Measurements from ENCODE around the gene SECTM1. TPM values are rescaled to one million over a fixed set of nuclear protein-coding genes. Genes with fewer than 3 reads are reported as not detected.

Gene SECTM1
- 0.16 and 1.3 TPM in 2 replicates for total RNA-seq (2014; rRNA removed; shearing (Covaris generic))
- polyA plus RNA-seq (2016; fragmentation: Nextera tagmentation; extraction: Ambion mirVana), result 0.21 TPM in 1 of 2 replicates, not detected in the other
- long read RNA-seq, result 0 reads

DNA sequence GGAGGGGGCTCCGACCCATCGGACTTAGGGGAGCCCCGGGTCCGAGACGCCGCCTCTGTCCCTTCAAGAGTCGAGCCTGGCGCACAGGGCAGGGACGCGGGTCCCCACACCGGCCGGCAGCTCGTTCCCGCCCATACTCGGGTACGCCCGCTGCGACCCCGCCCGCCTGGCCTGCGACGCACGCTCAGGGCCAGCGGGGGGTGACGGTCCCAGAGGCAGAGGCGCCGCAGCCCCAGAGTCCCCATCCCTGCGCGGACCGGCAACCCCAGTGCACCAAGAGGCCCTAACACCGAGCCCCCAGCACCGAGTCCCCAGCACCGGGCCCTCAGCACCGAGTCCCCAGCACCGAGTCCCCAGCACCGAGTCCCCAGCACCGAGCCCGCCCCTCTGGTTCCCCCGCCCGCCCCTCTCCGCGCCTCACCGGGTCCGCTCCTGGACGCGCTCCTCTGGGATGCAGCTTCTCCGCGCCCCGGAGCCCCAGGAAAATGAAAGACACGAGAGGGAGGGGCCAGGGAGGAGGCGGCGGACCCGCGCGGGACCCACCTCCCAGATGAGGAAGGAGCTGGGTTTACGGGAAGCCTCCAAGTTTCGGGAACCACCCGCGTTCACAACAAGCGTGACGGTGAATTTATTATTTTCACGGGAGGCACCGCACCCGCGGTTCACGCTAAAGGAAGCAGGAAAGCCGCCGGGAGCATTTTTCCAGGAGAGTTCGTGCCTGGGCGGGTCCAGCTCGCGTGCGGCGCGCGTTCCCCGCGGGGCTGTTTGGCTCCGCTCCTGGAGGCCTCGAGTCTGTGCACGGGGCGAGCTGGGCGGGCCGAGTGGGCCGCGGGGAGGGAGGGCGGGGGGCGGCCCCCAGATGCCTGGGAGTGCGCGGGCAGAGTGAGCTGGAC is at the start of gene SECTM1:
Gene SECTM1 (minus strand): TSS at position 488 of the 893 bp plus-strand sequence. CDS start 6,526 bp downstream, outside the sequence.
- Histone ChIP-seq H2AFZ (peak within 1 kb of the TSS; percentile 84; the same call in 1 of the 2 replicates), H3K4me3 (peak within 1 kb of the TSS; percentile 60), H4K20me1 (replicated peaks; ENCODE audit: insufficient read depth) (0 out of 2 replicates have a peak, but pooled peaks cover 5% of the 10 kb centered on the region), H3F3A (replicated peaks; ENCODE audit: low read depth) (no peaks in the 10 kb centered on the region), H3K4me1 (ENCODE audit: insufficient read depth) (peaks cover 7% of the 10 kb centered on the region), H3K79me2 (replicated peaks; ENCODE audit: insufficient read depth) (no peaks in the 10 kb centered on the region), H3K4me2 (peak within 1 kb of the TSS; percentile 83), H3K27me3 (ENCODE audit: insufficient read depth) (peaks cover 62% of the 10 kb centered on the region), H3K9me2 (ENCODE audit: insufficient read depth) (no peaks in the 10 kb centered on the region), H3K27ac (ENCODE audit: low read depth) (no peak within 1 kb of the TSS), H3K36me3 (ENCODE audit: insufficient read depth) (no peaks in the 10 kb centered on the region)
- no peaks in the 10 kb centered on the region for H3K9me3 Mint-ChIP-seq
- peaks cover 63% of the 10 kb centered on the region for H3K27me3 Mint-ChIP-seq (ENCODE audit: insufficient read depth, low read depth, poor library complexity)
- peak; percentile 44 for ATAC-seq
- no peak for TF ChIP-seq ZNF331 (CRISPR knock-in tag; IDR thresholded peaks at IDR 0.05; ENCODE audit: low read depth)
- TF ChIP-seq EZH2 (IDR thresholded peaks at IDR 0.05; ENCODE audit: low read depth, unreplicated experiment), result peak; percentile 64
- no peaks in the 10 kb centered on the region; the same call in 2 of the 3 replicates for H3K36me3 Mint-ChIP-seq (ENCODE audit: low read depth)
- DNase-seq (ENCODE audit: low spot score), result peak; percentile 71
- H3K27ac Mint-ChIP-seq, result no peak within 1 kb of the TSS
- peaks cover 20% of the 10 kb centered on the region for H3K4me1 Mint-ChIP-seq
- H3K4me3 Mint-ChIP-seq, result peak within 1 kb of the TSS; percentile 58

DNA sequence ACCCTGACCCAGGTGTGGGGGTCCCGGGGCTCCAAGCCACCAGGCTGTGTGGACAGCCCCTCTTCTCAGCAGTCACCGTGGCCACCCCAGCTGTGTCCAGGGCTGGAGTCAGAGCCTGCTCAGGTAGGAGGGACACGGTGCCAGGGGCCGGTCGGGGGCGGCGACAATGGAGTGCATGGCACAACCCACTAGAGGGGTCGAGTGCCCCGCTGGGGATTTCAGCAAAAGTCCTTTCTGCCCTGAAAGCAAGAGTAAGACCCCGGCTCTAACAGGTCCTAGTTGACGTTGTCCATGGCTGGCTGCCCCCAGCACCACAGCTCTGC is 49.3 kb upstream of the SECTM1 start:
- H3K27ac ChIP-seq (ENCODE audit: low read depth), result no peak overlapping the region
- no peak for ATAC-seq
- H3K4me3 ChIP-seq, result no peak overlapping the region
- no peak overlapping the region for H3K27ac Mint-ChIP-seq
- H3K4me3 Mint-ChIP-seq, result no peak overlapping the region
- H3K79me2 ChIP-seq (replicated peaks; ENCODE audit: insufficient read depth), result no peaks in the 10 kb centered on the region
- H3F3A ChIP-seq (replicated peaks; ENCODE audit: low read depth), result no peaks in the 10 kb centered on the region
- H3K27me3 Mint-ChIP-seq (ENCODE audit: insufficient read depth, low read depth, poor library complexity), result peaks cover 20% of the 10 kb centered on the region
- no peaks in the 10 kb centered on the region for H3K9me2 ChIP-seq (ENCODE audit: insufficient read depth)
- H3K4me1 ChIP-seq (ENCODE audit: insufficient read depth), result no peaks in the 10 kb centered on the region
- no peaks in the 10 kb centered on the region for H3K36me3 Mint-ChIP-seq (ENCODE audit: low read depth)
- no peaks in the 10 kb centered on the region for H4K20me1 ChIP-seq (replicated peaks; ENCODE audit: insufficient read depth)
- H3K4me2 ChIP-seq, result no peak overlapping the region
- H3K9me3 Mint-ChIP-seq, result no peaks in the 10 kb centered on the region; the same call in 2 of the 3 replicates
- no peaks in the 10 kb centered on the region for H3K27me3 ChIP-seq (ENCODE audit: insufficient read depth)
- peaks cover 6% of the 10 kb centered on the region for H3K4me1 Mint-ChIP-seq
- no peak overlapping the region for H2AFZ ChIP-seq
- no peak for DNase-seq (ENCODE audit: low spot score)
- H3K36me3 ChIP-seq (ENCODE audit: insufficient read depth), result no peaks in the 10 kb centered on the region
- TF ChIP-seq ZNF462 (CRISPR knock-in tag; IDR thresholded peaks at IDR 0.05), result no peak
- no peak for TF ChIP-seq EZH2 (IDR thresholded peaks at IDR 0.05; ENCODE audit: low read depth, unreplicated experiment)
- TF ChIP-seq ETS1 (IDR thresholded peaks at IDR 0.05), result no peak
- TF ChIP-seq NANOG (IDR thresholded peaks at IDR 0.05; ENCODE audit: borderline replicate concordance), result no peak
- TF ChIP-seq, protein P1, sequence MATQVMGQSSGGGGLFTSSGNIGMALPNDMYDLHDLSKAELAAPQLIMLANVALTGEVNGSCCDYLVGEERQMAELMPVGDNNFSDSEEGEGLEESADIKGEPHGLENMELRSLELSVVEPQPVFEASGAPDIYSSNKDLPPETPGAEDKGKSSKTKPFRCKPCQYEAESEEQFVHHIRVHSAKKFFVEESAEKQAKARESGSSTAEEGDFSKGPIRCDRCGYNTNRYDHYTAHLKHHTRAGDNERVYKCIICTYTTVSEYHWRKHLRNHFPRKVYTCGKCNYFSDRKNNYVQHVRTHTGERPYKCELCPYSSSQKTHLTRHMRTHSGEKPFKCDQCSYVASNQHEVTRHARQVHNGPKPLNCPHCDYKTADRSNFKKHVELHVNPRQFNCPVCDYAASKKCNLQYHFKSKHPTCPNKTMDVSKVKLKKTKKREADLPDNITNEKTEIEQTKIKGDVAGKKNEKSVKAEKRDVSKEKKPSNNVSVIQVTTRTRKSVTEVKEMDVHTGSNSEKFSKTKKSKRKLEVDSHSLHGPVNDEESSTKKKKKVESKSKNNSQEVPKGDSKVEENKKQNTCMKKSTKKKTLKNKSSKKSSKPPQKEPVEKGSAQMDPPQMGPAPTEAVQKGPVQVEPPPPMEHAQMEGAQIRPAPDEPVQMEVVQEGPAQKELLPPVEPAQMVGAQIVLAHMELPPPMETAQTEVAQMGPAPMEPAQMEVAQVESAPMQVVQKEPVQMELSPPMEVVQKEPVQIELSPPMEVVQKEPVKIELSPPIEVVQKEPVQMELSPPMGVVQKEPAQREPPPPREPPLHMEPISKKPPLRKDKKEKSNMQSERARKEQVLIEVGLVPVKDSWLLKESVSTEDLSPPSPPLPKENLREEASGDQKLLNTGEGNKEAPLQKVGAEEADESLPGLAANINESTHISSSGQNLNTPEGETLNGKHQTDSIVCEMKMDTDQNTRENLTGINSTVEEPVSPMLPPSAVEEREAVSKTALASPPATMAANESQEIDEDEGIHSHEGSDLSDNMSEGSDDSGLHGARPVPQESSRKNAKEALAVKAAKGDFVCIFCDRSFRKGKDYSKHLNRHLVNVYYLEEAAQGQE (IDR thresholded peaks at IDR 0.05; ENCODE audit: unreplicated experiment), result no peak
